ENCODE data around the gene ZNF619. TPM values are rescaled to one million over a fixed set of nuclear protein-coding genes. Genes with fewer than 3 reads are reported as not detected.

Gene ZNF619
- total and polyA plus RNA-seq, 9 of the 15 experiments (the other 6 are each of a cell fraction or from before 2014, with no cell fraction given): 1.3 to 9.1 (median 6.3) TPM

DNA sequence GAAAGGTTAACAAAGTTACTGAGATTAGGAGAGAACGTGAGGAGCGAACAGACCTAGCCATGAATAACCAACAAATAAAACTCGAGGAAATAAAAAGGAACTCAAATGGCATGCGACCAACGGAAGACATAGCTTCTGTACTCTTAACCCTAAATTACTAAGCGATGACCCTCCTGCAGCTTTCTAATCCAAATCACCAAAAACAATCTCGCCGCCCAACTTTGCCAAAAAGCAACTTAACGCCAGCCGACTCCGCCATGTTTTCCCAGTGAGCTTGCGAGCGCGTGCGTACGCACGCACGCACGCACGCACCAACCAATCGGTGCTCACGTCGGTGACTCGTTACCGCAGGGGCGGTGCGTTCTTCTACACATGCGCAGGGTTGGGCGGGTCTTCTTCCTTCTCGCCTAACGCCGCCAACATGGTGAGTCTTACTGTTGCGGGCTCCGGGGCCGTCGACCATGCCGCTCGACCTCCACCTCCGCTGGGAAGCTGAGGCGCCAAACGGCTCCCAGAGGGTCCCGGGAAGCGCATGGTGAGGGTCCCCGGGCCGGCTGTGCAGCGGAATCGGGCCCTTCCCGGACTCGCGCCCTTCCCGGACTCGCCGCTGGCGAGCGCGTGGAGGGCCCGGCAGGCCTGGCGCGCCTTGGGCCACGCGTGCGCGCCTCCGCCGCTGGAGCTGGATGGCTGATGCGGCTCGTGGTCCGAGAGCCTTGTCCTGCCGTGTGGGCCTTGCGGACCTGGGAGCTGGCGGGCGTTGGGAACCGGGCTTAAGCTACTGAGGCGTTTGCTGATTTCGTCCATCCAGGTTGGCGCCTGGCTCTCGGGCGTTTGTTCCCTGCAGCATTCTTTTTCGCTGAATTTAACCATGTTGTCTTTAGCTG is 19.7 kb upstream of the ZNF619 start, which contains the start of gene RPL14 (continued):
- peak; percentile 93 to 96 for TF ChIP-seq MNT (conservative IDR thresholded peaks at IDR 0.05)
- no peak for TF ChIP-seq RERE (CRISPR knock-in tag; IDR thresholded peaks at IDR 0.05; ENCODE audit: borderline replicate concordance)
- peak; percentile 99 for TF ChIP-seq GTF2E2 (tag; IDR thresholded peaks at IDR 0.05)
- peak; percentile 84; the same call in 1 of the 2 replicates for TF ChIP-seq CAMTA2 (CRISPR knock-in tag; conservative IDR thresholded peaks at IDR 0.05)
- peak; percentile 93; the same call in 1 of the 2 replicates for TF ChIP-seq MTA3 (IDR thresholded peaks at IDR 0.05; ENCODE audit: borderline replicate concordance)
- TF ChIP-seq PTBP1 (IDR thresholded peaks at IDR 0.05; ENCODE audit: low read depth, low read length): peak; percentile 59; the same call in 1 of the 2 replicates
- no peak for TF ChIP-seq ZNF583 (CRISPR knock-in tag; IDR thresholded peaks at IDR 0.05)
- TF ChIP-seq BHLHE40 (IDR thresholded peaks at IDR 0.05; ENCODE audit: low read length): peak; percentile 63; the same call in 1 of the 2 replicates
- TF ChIP-seq NEUROD1 (IDR thresholded peaks at IDR 0.05; ENCODE audit: borderline replicate concordance, low read depth, low read length, partially characterized antibody): peak; percentile 39
- no peak for TF ChIP-seq NCOA4 (IDR thresholded peaks at IDR 0.05; ENCODE audit: partially characterized antibody)
- TF ChIP-seq, protein P1, sequence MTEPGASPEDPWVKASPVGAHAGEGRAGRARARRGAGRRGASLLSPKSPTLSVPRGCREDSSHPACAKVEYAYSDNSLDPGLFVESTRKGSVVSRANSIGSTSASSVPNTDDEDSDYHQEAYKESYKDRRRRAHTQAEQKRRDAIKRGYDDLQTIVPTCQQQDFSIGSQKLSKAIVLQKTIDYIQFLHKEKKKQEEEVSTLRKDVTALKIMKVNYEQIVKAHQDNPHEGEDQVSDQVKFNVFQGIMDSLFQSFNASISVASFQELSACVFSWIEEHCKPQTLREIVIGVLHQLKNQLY (CRISPR knock-in tag; conservative IDR thresholded peaks at IDR 0.05): 0 out of 4 replicates have a peak, but pooled peaks of 1 of the 2 experiments have one; percentile 30
- no peak for TF ChIP-seq CEBPZ (IDR thresholded peaks at IDR 0.05; ENCODE audit: borderline replicate concordance, low read depth, low read length)
- 0 out of 2 replicates have a peak, but pooled peaks have one; percentile 8 for TF ChIP-seq THRAP3 (IDR thresholded peaks at IDR 0.05; ENCODE audit: borderline replicate concordance)
- no peak for TF ChIP-seq ETV1 (tag; conservative IDR thresholded peaks at IDR 0.05; ENCODE audit: low read depth)
- no peak for TF ChIP-seq POLR3G (IDR thresholded peaks at IDR 0.05; ENCODE audit: extremely low read depth, insufficient read length, insufficient replicate concordance)

All from K562 (cell line).